ENCODE data around the gene DISP3.

The DISP3 gene

DNA sequence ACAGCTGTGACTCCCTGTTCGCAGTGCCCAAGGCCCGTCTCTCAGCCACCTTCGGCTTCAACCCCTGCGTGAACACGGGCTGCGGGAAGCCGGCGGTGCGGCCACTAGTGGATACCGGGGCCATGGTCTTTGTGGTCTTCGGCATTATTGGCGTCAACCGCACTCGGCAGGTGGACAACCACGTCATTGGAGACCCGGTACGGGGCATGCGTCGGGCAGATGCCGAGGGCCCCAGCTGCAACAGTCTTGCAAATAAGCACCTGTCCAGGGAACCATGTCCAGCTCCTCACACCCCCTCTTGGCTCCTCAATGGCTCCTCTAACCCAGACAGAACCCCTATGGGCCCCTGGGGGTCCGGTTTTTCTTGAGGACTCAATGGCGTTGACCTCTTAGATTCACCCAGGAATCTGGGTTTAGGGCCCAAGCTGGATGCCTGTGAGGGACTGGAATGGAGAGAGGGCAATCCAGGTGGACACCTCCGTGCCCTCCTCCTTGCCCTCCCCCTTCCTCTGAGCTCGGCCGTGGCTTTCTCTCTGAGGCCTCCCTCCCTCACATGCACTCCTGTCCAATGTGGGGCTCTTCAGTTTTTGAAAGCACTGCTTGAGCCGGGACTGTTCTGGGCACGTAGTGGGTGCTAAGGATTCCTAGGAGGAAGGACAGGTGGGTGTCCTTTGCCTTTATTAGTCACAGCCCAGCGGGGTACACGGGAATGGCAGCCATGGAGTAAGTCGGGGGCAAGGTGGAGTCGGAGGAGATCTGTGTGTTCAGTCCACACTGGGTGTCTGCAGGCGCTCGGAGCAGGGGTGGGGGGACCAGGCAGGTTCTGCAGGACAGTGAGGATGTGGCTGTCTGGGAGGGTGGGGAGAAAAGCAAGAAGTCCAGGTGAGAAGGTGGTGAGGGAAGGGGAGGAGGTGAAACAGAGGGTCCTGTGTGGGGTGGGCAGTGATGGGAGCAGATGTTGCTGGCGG, 51.1 kb downstream of the DISP3 start:
- DNase-seq, result no peak

DNA sequence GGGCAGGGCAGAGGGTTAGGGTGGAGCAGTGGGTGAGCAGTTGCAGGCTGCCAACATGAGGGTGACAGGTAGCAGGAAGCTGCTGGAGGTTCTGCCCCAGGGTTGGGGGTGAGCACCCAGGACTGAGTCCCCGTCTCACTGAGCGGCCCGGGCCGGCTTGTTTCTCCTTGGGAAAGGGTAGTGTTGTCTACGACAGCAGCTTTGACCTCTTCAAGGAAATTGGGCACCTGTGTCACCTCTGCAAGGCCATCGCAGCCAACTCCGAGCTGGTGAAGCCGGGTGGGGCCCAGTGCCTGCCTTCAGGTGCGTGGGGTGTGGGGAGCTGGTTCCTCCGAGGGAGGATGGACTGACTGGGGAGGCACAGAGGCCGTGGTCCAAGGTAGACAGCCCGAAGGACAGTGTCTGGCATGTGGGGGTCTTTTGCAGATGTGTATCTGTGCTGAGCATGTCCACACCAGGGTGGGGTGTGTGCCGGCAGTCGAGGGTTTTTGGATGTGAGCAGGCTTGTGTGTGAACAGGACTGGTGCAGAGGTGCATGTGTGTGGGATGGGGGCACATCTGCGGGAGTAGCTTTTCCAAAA, 51.9 kb downstream of the DISP3 start:
- no peak for DNase-seq

DNA sequence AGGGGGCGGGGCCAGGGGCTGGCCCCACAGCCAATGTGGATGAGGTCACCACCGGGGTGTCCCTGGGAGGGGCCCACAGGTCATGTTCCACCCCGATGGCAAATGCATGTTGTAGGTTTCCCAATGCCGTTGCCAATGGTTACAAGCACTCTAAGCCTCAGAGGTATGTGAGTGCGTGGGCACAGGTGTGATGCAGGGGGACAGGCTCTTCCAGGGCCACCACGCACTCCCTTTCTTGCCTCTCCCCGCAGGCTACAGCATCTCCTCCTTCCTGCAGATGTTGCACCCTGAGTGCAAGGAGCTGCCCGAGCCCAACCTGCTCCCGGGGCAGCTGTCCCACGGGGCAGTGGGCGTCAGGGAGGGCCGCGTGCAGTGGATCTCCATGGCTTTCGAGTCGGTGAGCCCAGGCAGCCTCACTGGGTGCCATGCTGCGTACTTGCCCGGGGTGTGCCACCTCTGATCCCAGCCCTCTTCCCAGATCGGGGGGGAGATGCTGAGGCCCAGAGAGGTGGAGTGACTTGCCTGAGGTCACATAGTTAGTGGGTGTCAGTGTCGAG, 52.4 kb downstream of the DISP3 start:
- no peak for DNase-seq

- DNase-seq, result no peak
These were observed 53.0 kb downstream of the DISP3 start for GRCh38 chr1:11531943-11532342.

GRCh38 chr1:11533790-11534787, 55.1 kb downstream of the DISP3 start:
- no peak for DNase-seq

DNA sequence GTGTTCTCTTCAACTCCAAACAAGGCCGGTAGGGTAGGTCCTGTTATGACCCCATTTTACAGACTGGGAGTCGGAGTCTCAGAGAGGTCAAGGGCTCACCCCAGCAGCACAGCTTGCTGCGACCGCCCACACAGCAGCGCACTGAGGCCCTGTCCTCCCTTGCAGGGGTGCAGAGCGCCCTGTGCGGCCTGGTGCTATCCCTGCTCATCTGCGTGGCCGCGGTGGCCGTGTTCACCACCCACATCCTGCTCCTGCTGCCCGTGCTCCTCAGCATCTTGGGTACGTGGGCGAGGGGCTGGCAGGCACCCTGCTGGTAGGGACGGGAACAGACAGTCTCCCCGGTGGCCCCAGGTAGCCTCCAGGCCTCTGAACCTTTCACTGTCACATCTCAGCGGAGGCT, 55.9 kb downstream of the DISP3 start:
- DNase-seq, result no peak

DNA sequence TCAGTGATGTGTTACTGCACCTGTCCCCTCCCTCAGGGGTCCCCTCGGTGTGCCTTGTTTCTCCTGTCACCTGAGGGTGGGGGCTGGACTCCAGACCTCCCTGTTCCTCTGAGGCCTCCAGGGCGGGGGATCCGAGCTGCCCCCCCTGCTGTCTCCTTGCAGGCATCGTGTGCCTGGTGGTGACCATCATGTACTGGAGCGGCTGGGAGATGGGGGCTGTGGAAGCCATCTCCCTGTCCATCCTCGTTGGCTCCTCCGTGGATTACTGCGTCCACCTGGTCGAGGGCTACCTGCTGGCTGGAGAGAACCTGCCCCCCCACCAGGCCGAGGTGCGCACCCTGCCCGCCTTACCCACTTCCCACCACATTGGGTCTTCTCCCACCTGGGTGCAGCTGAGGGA, 56.4 kb downstream of the DISP3 start:
- DNase-seq, result no peak

GRCh38 chr1:11535761-11536572, 57.0 kb downstream of the DISP3 start:
- no peak for DNase-seq

DNA sequence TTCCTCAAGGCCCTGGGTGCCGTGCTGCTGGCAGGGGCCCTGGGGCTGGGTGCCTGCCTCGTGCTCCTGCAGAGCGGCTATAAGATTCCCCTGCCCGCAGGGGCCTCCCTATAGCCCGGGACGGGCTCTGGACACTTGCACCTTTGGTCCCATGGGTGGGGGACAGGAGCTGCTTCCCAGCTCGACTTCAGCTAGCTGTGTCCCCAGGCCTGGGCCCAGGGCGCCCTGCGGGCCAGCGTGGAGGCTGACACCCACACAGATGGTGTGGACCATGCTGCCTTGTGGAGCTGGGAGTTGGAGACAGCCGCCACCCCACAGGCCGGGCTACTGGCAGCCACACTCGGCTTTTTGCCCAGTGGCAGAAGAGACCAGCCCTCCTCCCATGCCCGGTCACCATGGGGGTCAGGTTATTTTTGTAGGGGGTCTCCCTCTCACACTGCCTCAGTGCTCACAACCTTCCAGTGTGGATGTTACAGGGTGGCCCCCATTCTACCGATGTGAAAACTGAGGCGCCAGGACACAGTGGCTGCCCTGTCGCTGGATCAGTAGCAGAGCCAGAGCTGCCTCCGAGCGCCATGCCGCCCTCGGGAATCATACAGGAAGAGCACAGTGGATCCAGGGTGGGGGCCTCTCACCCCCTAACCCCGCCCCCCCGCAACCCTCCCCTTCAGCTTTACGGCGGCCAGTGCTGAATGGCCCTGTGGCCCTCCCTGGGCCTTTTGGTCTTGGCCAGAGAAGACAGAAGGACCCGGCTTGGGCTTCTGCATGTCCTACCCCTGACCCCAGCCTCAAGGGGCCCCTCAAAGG, 57.8 kb downstream of the DISP3 start:
- no peak for DNase-seq

DNA sequence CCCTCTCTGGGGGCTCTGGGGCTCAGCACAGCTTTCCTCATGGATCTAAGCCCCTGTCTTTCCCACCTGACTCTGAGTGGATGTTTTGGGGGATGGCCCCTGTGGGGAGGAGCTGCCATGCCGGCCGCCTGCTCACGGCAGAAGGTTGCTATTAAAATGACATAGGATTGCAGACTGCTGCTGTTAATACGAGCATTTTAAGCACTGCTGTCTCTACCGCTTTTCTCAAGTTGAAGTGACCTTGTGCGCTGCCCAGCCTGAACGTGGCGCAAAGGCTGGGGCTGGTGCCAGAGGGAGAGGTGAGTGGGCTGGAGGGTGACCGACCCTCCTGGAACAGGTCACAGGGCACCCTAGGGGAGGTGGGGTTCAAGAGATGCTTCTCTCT, 58.4 kb downstream of the DISP3 start:
- DNase-seq, result no peak

DNA sequence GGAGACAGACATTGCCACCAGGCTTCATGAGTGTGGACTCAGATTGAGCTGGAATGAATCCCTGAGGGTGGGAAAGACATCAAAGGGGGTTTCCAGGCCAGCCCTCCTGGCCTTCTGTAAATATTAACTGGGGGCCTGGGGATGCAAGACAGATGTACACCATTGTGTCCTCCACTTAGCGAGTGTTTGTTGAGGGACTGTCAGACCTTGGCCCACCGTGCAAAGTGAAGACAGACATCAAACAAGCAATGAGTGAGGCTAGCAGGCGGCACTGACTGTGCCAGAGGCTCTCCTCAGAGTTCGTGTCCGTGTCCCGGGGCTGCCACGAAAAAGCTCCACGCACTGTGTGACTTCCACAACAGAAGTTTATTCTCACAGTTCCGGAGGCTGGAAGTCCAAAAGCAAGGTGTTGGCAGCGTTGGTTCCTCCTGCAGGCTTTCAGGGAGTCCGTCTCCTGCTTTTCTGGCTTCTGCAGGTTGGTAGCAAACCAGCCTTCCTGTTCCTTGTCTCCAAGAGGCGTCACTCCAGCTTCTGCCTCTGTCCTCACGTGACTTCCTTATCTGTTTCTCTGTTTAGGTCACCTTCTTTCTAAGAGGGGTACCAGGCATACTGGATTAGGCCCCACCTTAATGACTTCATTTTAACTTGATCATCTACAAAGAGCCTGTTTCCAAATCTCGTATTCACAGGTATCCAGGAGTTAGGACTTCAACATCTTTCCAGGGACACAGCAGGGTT, 59.1 kb downstream of the DISP3 start:
- no peak for DNase-seq

- no peak for DNase-seq
These were observed 59.9 kb downstream of the DISP3 start for GRCh38 chr1:11538886-11539285.

DNA sequence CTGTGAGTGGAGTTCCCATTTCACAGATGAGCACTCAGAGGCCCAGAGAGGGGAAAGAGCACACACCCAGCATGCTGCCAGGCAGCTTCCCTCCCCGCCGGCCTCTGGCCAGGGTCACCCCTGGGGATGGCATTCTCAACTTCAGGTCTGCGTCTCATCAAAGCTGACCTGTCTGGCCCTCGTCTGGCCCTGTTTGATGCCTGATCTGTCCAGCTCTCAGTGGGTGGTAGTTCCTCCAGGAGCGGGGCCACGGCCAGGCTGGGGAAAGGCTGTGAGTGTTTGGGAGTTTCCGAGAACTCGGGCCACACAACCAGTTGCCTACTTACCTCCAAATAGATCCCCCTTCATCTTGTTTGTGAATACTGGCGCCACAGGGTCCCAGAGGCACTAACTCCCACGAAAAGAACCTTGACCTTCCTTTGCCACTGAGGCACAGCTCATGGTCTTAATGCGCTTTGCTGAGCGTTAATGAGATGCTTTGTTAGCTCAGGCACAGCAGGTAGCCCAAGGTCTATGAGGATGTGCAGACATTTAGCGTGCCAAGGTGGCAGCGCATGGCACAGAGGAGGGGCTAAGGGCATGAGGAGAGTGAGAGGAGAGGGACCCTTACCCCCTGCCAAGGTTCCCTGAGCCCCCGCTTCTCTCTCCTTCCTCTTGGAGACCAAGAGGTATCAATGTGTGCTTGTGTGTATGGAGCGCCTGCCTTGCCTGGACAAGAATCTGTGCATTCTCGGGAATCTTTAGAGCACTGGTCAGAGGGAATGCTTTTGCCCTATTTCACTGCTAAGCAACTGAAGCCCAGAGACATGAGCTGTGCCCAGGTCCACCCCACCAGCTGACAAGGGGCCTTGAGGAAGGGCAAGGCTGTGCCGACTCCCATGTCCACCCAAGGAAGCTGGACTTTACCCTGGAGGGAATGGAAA, 61.2 kb downstream of the DISP3 start:
- DNase-seq, result no peak

- DNase-seq, result no peak
These were observed 61.8 kb downstream of the DISP3 start for GRCh38 chr1:11540773-11541160.

DNA sequence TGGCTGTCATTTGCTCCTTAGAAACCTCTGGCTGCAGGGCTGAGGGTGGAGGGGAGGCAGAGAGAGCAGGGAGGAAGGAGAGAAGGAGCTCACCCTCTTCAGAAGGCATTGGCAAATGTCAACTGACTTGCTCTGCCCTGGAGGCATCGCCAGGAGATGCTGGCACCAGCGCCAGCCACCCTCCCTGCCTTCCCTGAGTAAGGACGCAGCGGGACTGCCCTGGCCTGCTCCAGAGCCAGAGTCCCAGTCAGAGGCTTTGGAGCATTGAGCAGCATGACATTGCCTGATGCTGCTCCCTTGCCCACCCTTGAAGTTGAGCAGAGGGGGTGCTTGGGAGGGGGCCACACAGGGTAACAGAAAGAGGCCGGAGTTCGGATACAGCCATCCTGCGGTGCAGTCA, 62.3 kb downstream of the DISP3 start:
- no peak for DNase-seq

- no peak for DNase-seq
These were observed 63.0 kb downstream of the DISP3 start for GRCh38 chr1:11541956-11542355.

DNA sequence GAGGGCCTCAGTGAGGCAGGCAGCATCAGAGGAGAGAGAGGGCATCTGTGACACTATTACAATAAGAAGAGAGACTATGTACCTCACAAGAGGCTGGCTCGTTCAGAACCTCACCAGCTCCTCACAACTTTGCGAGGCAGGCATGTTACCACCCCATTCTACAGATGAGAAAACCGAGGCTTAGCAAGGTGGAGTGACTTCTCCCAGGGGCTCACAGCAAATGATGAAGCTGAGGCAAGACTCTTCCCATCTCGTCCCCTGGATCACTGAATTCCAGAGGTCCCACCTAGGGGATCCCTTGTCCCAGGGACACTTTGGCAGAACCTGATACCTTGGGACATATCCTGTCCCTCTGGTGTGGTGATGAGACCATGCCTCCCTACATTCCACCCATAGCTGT, 64.4 kb downstream of the DISP3 start:
- no peak for DNase-seq

- DNase-seq, result no peak
These were observed 64.8 kb downstream of the DISP3 start for GRCh38 chr1:11543796-11544195.

DNA sequence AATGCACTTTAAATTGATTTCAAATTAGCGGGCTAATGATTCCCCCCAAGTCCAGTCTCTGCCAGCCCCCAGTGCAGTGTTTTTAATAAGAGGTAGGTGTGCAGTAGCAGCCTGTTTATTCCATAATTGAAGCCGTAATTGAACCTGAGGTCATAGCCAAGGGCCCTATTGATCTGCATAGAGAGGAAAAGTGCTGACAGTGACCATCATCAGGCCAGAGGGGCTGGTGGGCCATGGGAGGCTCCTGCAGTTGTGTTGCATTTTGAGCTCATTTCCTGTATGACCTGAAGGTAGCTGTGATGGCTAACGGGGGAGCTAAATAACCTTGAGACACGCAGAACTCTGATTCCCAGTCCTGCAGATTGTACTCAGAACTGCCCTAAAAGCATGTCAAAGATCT, 67.5 kb downstream of the DISP3 start:
- no peak for DNase-seq
